ENCODE results near the gene NSMCE1.
A peak's percentile ranks its signal among the peaks of the same experiment; 100 is the strongest.
"Not testable (repeated sequence)": the region's sequence is repeated elsewhere in the genome, so short reads cannot be mapped to it uniquely, and the experiment has no call there.

The NSMCE1 gene

GRCh38 chr16:27205423-27206065, 63.0 kb downstream of the NSMCE1 start:
- no peak for DNase-seq (ENCODE audit: low spot score)
- Histone ChIP-seq H3K27ac (no peak overlapping the region), H3K4me3 (no peak overlapping the region)
- TF ChIP-seq CTCF (IDR thresholded peaks at IDR 0.05) = no peak

GRCh38 chr16:27204312-27204915, 64.2 kb downstream of the NSMCE1 start:
- TF ChIP-seq CTCF (IDR thresholded peaks at IDR 0.05) = no peak

GRCh38 chr16:27203507-27204311, 64.9 kb downstream of the NSMCE1 start, which contains the start of gene KDM8:
Gene KDM8 (plus strand): TSS chr16:27203526. CDS start chr16:27210124, 6,598 bp downstream.
- H3K4me3 ChIP-seq = peak within 1 kb of the TSS; percentile 78
- no peak for TF ChIP-seq CTCF (IDR thresholded peaks at IDR 0.05)
- peak; percentile 100 for DNase-seq (ENCODE audit: low spot score)
- H3K27ac ChIP-seq = peak within 1 kb of the TSS; percentile 91 to 95

More at GRCh38 chr16:27204312-27204915, 64.2 kb downstream of the NSMCE1 start:
- DNase-seq (ENCODE audit: low spot score) = no peak
- peak overlapping the region; percentile 91 to 95 for H3K27ac ChIP-seq
- H3K4me3 ChIP-seq = peak overlapping the region; percentile 78

GRCh38 chr16:27202923-27203506, 65.6 kb downstream of the NSMCE1 start:
- H3K27ac ChIP-seq = peak overlapping the region; percentile 91 to 95
- H3K4me3 ChIP-seq = peak overlapping the region; percentile 78
- DNase-seq (ENCODE audit: low spot score) = no peak
- no peak for TF ChIP-seq CTCF (IDR thresholded peaks at IDR 0.05)

- H3K27ac ChIP-seq; H3K4me3 ChIP-seq; DNase-seq (ENCODE audit: low spot score): not testable (repeated sequence)
These were observed 67.7 kb downstream of the NSMCE1 start for GRCh38 chr16:27200914-27201313.

- Histone ChIP-seq H3K27ac (no peak overlapping the region), H3K4me3 (no peak overlapping the region)
- TF ChIP-seq CTCF (IDR thresholded peaks at IDR 0.05) = no peak
- DNase-seq (ENCODE audit: low spot score) = no peak
These were observed 68.8 kb downstream of the NSMCE1 start for GRCh38 chr16:27199736-27200135.

- no peak for DNase-seq (ENCODE audit: low spot score)
- H3K4me3 ChIP-seq = no peak overlapping the region
- no peak for TF ChIP-seq CTCF (IDR thresholded peaks at IDR 0.05)
- H3K27ac ChIP-seq = no peak overlapping the region
These were observed 69.4 kb downstream of the NSMCE1 start for GRCh38 chr16:27199235-27199586.

All from coronary artery (tissue), 2 donors.